NCI-H2081 treated with DMSO at 0.1 percent for 48 hours (cell line): ENCODE measurements around the gene ELAVL2.

Source experiments
- DNase-seq: peaks from one replicate; lab custom pipeline; 2025; lab: John Stamatoyannopoulos, UW

The ELAVL2 gene

DNA sequence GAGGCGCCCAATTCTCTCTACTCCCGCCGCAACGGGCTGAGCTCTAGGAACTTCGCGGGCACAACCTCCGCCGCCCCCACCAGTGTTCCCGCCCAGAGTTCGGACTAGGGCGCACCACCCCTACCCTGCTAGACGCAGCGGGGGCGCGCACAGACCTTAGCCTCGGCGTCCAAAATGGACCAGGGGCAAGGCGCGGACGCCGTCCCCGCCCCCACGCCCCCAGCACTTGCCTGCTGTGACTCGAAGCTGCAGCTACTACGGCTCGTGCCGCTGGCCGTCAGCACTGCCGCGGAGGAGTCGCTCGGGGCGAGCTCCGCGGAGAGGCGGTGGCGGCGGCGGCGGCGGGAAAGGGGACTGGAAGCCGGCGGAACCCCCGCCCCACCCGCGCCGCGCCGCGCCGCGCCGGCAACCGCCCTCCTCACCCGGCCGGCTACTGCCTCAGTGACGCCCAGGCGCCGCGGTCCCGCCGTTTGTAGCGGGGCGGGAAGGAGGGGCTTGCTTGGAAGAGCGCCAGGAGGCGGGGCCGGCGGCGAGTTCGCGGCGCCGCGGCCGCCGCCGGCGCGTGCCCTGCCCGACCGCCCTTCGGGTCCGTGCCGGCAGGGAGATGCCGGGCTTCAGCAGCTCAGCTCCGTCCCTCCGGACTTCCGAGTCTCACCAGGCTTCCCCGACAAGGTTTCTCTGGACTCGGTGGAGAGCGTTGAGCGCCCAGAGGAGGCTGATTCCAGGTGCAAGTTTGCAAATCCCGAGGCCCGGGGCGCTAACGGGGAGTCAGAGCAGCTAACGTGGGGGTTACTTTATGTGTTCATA is 4.5 kb downstream of the ELAVL2 start:
- DNase-seq = no peak

DNA sequence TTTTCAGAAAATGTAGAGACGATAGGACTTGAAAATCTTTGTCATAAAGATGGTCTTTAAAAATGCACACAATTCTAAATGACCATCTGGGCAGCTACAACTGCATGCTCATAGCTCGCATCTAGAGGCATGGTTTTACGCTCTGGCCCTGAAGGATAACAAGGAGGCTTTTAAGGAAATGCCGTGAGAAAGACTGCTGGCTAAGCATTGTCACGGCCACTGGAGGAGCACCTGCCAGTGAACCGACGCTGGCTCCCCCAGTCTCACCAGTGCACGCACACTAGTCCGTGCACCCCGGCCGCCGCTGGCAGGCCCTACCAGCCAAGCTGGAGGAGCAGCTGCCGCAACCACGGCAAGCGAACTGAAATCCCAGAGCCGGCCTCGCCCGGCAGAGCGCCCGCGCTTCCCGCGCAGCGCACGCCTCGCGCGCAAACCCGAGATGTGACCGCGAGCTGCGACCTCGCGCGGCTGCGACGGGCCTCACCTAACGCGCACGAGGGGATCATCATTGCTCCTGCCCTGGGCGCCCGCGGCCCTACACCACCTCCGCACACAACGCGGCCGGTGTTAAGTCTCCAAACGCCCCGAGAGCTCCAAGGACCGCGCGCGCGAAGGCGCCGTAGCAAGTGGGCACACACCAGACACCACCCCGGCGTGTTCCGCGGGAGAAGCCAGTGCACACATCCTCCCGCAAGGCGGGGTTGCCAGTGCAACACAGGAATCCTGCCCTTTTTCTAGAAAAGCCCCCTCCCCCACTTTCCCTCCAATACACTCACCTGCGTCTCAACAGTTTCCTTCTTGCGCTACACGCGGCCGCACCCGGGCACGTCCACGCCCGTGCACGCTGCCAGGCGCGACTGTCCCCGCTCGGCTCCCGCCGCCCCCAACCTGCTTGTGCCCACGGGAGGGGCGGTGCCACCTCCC is 5.3 kb downstream of the ELAVL2 start:
- DNase-seq = no peak

DNA sequence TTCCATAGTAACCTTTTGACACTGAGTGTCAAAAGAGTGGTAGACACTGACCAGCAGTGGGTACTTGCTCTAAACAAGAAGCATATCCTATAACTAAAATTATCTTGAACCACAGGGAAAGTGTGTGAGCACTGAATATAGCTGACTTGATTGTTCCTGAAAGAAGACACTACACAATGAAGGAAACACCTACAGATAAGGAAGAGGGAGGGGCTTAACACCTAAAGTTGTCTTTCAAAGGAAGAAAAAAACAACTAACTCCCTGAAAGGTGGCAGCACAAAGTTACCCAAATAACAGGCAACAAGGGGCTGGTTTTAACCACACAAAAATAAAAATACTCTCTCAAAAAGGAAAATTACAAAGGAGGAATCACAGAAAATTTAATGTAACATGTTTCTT is 6.6 kb downstream of the ELAVL2 start:
- no peak for DNase-seq

DNA sequence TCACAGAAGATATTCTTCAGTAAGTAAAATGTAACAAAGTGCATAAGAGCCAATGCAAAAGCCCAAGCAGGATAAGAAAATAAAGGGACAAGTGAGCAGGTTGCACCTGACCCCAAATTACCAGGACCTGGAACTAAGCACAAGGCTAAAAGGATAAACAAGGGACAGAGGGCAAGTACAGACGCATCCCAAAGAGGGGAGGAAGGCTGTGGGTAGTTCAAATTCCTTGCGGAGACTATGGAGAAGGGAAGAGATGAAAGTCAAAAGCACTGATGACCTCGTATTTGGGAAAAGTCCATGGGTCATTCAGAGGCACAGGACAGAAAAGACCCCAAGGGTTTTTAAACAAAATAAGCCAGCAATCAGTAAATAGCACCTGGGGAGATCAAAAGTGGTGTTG is 11.8 kb downstream of the ELAVL2 start:
- no peak for DNase-seq

DNA sequence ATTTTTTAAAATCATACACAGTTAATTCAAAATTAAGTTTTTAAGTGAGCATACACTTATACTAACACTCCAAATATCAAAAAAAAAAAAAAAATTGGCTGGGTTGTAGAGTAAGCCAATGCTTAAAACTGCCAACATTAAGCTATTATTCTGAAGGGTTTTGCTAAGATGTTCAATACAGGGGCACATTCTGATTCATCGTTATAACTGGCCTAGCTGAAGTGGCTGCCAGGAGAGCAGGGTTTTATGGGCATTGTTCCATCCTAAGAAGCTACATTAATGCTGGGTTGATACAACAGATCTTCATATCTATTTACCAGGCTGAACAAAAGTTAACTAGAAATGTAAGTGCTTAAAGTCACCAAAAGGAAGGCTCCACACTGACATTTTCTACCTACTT is 13.4 kb downstream of the ELAVL2 start:
- DNase-seq = no peak

DNA sequence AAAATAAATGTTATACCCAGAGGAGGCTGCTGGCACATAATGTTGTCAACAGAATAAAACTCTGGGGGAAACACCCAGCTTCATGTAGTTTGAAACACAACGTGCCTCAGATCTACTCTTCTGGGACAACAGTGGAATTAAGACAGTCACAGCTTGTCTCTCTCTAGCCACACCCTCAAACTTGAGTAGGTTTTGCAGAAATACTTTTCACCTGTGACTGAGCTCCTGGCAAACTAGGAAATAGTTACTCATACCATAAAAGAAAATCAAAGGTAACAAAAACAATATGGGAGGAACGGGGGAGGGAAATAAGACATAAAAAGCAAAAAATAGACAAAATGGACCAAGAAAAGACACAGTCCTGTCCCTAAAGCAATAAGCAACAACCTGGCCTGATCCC is 14.4 kb downstream of the ELAVL2 start:
- DNase-seq = no peak

DNA sequence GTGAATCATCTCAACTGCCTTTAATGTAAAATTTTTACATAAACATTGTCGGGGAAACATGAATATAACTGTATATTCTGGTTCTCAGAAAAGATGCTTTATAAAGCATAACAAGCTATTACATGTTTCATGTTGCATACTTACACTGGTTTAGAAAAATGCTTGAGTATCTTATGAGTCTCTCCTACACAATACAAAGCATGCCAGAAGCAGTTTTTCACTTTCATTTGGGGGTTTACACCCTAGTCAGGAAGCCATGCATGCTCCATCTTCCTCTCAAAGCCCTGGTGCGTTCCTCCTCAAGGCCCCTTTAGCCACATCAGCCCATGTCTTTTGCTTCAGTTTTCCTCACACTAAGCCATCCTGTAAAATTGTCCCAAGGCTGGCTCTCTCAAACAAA is 22.8 kb downstream of the ELAVL2 start:
- DNase-seq = no peak

DNA sequence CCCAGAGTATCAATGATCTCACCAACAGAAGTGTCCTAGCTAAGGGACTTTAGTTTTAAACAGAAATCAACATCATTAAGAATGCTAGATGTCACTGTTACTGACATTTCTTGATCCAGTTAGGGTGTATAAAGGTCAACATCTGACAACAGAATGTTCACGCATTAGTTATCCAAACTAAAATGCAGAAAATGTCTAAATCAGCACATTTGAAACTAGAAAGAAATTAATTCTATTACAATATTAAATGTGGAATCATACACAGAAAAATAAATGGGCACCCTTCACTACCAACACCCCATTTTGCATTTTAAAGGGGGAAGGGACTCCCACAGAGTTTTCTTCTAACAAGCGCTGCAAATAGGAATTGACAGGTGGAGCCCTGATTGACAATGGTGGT is 24.5 kb downstream of the ELAVL2 start:
- DNase-seq = no peak

DNA sequence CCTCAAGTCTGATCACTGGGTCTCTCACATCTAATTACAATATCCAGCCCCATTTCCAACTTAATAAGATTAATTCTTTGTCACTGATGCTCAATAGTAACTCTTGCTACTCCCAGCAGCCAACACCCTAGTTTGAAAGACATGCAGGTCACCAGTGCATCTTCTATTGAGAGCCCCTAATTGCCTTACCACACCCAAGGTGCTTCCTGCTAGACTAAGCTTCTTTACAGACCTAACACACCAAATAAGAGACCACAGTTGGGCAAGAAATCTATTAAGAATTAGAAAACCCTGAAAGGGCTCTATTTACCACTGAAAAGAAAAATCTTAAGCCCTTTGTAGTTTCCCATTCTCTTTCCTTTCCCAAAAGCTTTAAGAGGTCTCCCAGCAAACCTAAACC is 26.5 kb downstream of the ELAVL2 start:
- DNase-seq = no peak

DNA sequence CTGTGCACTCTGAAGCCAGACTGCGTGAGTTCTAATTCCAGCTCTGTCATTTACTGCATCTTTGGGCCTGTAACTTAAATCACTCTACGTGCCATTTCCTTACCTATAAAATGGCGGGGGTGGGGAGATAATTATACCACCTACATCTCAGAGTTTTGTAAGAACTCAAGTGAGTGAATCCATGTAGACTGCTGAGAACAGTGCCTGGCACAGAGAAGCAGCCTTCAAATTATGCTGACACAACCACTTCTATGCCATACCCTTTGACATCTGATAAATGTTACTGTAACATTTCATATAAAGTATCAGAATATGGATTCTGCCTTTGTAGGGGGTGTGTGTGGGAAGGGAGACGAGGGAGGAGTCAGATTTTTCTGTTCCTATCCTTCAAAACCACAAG is 27.7 kb downstream of the ELAVL2 start:
- DNase-seq = no peak

DNA sequence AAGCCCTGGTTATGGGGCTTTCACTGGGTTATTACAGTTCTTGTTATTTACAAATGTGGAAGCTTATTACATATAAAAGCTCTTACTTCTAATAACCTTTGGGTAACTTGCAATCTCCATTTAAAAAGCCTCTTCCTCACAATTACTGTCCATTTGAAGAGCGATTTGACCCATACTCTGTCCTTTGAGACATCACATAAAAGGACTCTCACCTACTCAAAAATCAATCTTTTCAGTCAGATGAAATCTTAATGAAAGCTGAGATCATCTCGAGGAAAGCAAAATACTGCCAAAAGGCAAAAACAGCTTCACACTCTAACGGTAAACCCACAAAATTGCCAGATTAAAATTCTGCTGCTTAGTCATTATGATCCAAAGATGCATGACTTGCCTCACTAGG is 29.8 kb downstream of the ELAVL2 start:
- no peak for DNase-seq

DNA sequence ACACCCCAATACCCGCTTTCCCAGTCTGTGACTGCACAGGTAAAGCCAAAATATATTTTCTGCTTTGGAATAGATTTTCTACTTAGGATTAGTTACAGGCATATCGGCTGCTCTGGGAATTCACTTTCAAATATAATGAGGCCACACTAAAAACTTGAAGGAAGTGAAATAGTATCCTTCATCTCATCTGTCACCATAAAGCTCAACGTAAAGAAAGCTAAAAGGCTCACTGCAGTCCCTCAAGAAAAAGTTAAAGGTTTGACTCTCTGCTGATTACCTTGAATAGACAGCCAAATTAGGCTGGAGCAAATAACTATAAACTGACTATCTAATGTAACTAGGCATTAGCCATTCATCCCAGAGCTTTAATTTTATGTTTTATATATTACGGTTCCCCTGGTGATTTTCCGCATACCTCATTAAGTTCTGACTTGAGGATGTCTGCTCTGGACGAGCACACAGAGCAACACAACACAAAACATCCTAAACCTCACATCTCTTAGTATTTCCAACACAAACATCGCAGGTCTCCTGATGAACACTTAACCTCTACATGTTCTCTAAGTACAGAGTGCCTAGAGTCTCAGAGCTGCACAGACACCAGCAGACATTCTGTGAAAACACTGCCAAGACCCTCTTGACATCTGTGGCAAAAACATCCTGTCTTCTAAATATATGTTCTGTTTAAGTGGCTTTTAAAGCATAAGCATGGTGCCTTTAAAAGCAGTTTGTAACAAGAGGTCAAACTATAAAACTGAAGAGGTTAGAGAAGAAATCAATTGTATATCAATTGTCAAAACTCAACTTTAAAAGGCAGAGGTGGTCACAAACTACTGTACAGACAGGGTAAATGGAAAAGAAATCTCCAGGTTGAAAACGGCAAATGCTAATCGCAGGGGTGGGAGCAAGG is 35.4 kb downstream of the ELAVL2 start:
- no peak for DNase-seq

DNA sequence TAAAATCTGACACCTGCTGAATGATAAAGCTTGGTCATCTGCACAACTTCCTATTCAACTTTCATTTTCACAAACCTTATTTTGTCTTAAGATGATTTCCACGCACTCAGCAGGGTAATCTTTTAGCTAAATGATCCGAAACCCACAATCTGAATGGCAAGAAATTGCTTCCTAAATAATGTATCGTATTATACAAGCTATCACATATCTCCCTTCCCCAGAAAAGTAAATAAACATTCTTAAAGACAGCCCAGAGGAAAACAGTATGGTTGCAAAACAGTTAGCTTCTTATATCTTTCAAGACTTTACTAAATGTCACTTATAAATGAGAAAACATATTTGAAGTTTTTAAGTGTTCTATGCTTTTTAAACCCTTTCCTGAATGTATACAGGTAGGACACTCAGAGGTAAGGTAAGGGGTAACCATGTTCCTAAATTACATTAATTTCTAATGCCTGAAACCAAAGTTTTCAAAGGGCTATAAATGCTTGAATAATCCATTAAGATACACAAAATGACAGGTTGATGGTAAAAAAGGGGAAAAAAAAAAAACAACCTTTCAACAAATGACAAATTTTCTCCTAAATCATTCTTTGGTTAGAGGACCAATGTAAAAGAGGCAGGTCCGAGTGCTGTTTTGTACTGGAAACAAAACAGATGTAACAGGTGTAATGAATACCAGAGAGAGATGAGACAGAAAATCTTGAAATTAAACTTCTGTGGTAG is 36.3 kb downstream of the ELAVL2 start:
- no peak for DNase-seq

DNA sequence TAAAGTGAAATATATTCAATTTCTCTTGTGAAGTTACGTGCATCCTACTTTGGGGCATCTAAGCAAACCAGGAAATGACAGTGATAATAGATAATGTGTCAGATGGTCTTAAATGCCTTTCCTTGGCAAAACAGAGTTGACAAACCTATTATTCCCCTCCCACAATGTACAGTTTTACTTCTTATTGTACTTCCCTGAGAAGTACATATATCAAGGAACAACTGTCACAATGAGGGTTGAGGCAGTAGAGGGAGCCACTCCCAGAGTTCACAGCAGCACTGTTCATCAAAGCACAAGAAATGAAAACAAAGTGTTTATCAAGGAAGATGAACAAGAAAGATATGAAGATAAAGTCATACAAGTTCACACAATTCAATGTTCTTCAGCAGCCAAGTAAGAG is 41.1 kb downstream of the ELAVL2 start:
- DNase-seq = no peak

DNA sequence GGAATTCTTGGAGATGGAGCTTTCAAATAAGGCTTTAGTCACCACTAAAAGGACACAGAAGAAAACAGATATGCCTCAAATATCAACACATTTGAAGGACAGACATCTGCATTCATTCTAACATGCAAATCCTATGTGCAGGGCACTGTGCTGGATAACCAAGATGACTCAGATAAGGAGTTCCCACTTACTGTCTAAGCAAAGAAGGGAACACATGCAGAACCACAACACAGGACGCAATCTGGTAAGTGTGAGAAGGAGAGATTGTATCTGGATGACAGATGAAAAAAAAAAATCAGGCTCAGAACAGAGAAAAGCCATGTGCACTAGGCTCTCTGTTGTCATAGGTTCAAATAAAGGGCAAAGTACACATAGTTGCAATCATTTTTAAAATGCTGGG is 42.5 kb downstream of the ELAVL2 start:
- no peak for DNase-seq

DNA sequence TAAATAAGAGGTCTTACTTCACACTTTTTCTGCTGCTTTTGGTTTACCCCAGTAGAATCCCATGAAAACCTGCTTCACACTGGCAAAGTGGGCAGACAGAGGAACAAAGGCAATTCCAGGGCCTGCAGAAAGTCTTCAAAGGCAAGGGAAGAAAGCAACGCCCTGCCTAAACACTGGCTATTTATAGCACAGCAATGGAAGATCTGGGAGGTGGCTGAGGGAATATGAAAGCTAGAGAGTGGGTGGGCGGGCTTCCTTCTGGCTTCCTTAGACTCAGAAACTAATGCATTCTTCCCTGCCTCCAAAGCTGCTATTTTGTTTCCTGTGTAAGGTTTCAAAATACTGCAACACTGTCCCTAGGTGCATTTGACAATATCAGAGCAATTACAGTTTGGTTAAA is 46.8 kb downstream of the ELAVL2 start:
- no peak for DNase-seq

DNA sequence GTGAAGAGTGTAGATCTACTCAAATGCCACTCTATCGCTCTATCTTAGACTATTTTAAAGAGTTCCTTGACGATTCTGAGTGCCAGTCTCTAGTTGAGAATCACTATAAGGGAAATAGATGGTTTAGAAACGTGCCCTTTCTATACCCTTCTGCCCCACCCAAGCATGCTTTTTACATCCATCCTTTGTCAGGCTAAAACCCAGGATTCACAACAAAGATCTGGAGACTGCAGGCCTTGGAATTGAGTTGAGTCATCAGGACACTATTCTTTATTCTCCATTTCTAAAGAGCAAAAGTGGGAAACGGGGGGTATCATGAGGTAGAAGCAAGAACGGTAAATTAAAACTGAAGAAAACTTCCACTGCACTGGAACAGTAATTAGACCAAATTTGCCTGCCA is 48.7 kb downstream of the ELAVL2 start:
- no peak for DNase-seq

DNA sequence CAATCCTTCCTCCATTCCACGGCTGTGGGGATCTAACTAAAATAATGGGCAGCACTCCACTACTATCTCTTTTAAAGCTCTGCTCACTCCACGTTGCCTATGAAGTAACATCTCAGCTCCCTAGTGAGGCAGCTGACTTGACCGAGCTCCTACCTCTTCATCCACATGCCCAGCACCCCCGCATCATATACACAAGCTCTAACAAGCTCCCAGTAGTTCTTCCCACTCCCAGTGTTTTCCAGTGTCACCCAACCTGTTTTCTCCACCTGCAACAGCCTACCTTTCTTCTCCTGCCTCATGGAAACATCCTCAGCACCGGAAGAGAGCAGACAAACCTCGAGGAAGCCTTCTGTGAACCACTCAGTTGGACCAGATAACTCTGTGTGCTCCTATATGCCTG is 50.5 kb downstream of the ELAVL2 start:
- no peak for DNase-seq

DNA sequence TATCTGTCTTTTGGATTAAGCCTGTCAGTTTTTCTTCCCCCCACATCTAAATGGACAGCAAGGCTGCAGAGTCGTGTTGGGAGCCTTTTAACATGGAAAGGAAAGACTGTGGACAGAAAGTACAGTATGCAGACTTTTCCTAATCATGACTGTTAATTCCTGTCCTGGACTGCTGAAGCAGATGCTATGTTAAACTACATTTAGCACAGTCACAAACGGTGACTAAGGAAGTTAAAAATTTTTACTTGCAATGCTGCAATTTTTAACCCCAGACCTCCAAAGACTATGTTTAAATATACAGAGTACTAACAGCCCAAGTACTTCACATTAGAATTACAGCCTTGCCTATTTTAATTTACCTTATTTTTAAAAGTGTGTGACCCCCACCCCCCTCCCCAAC is 51.8 kb downstream of the ELAVL2 start:
- DNase-seq = no peak

DNA sequence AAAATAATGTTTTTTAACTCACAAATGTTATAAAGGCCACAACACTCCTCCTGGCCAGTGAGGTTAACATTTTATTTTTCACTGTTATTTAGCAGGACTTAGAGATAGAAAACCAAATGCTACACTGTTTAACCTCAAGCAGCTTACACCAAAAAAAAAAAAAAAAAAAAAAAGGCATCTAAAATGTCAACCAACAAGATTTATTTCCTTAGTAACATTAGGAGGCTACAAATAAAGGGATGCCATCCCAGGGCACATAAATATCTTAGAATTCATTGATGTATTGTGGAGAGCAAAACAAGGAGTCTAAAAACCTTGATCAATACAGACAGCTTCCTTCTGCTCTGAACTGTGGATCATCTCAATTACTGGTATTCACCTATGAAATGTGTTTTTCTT is 53.7 kb downstream of the ELAVL2 start:
- no peak for DNase-seq

DNA sequence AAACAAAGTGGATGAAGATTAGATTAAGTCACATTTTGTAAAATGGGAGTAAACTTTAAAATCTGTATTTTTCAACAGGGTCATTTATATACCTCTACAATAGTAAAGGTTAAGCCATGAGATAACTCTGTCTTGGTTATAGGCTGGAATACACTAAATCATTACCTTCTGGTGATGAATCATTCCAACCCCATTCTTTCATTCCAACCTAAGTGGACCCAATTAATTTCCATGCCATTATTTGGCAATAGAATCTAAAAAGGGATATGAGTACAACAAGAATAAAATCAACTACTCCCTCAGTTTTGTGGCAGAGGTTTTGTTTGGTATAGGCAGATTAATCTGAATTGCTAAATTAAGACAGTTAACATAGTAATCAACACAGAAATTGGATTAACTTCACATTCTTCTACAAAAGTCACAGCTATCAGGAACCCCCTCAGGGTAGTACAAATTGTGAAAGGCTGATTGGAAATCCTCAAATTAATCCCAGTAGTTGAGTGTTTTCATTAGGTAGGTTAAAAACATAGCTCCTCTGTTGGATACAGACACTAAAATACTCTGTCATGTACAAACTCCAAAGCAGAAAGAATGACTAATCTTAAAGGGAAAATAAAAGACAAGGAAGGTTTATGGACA is 54.2 kb downstream of the ELAVL2 start:
- DNase-seq = no peak
